AML-193 (cell line): ENCODE measurements around the gene LAMC1.
A peak's percentile ranks its signal among the peaks of the same experiment; 100 is the strongest.

Source experiments
- DNase-seq, 2 experiments: peaks; one replicate each; lab custom pipeline; 2025; lab: John Stamatoyannopoulos, UW

Gene LAMC1

GRCh38 chr1:183023146-183023600 lies at the start of gene LAMC1:
Gene LAMC1, plus strand, starts transcription at chr1:183023420. Its CDS starts 297 bp downstream, at chr1:183023717.
- DNase-seq: no peak

- no peak for DNase-seq
Observed at GRCh38 chr1:182974506-182975191, 48.6 kb upstream of the LAMC1 start.

- DNase-seq: no peak
Observed at GRCh38 chr1:182977480-182977879, 45.7 kb upstream of the LAMC1 start.

- DNase-seq: no peak
Observed at GRCh38 chr1:182978151-182978853, 44.9 kb upstream of the LAMC1 start.

- no peak for DNase-seq
Observed at GRCh38 chr1:182984138-182984537, 39.1 kb upstream of the LAMC1 start.

- DNase-seq: no peak
Observed at GRCh38 chr1:182984621-182985020, 38.6 kb upstream of the LAMC1 start.

GRCh38 chr1:182985876-182986275 lies 37.3 kb upstream of the LAMC1 start:
- DNase-seq: no peak

GRCh38 chr1:182990413-182991144 lies 32.6 kb upstream of the LAMC1 start:
- DNase-seq: no peak

GRCh38 chr1:182993746-182994145 lies 29.5 kb upstream of the LAMC1 start:
- DNase-seq: no peak

- peak; percentile 48 to 55 for DNase-seq
Observed at GRCh38 chr1:182995894-182996293, 27.3 kb upstream of the LAMC1 start.

GRCh38 chr1:182996816-182997215 lies 26.4 kb upstream of the LAMC1 start:
- DNase-seq: no peak

GRCh38 chr1:182998482-182998881 lies 24.7 kb upstream of the LAMC1 start:
- DNase-seq: no peak

- no peak for DNase-seq
Observed at GRCh38 chr1:183000167-183000962, 22.9 kb upstream of the LAMC1 start.

- DNase-seq: no peak
Observed at GRCh38 chr1:183002267-183002666, 21.0 kb upstream of the LAMC1 start.

- DNase-seq: no peak
Observed at GRCh38 chr1:183002797-183003196, 20.4 kb upstream of the LAMC1 start.

GRCh38 chr1:183003203-183003602 lies 20.0 kb upstream of the LAMC1 start:
- no peak for DNase-seq

- no peak for DNase-seq
Observed at GRCh38 chr1:183004141-183004540, 19.1 kb upstream of the LAMC1 start.

GRCh38 chr1:183011859-183012258 lies 11.4 kb upstream of the LAMC1 start:
- no peak for DNase-seq

GRCh38 chr1:183012301-183012994 lies 10.8 kb upstream of the LAMC1 start:
- DNase-seq: no peak

GRCh38 chr1:183019139-183019740 lies 4.0 kb upstream of the LAMC1 start:
- DNase-seq: no peak

GRCh38 chr1:183019860-183020259 lies 3.4 kb upstream of the LAMC1 start:
- no peak for DNase-seq
